Subcutaneous adipose tissue (tissue), 4 donors: ENCODE results near the gene KCTD1. TPM values are rescaled to one million over a fixed set of nuclear protein-coding genes. Genes with fewer than 3 reads are reported as not detected.

Experiments
- total RNA-seq, 4 donors: library from RNA; depleted of rRNA; stranded (reverse); fragments of >200 nt; gene quantifications; one replicate each; pipeline ENCODE4 v1.1.0, GENCODE V29; 2016
- TF ChIP-seq, protein P1 (sequence below): fragments of 450-650 bp; IDR thresholded peaks from one replicate; pipeline ENCODE4 v1.5.1; 2016; ENCODE audit warnings: low read depth, mild to moderate bottlenecking, control low read depth, antibody characterized with exemption, moderate library complexity

KCTD1 gene
- total RNA-seq, 4 donors from 2014 or later: 5.9 to 15.8 (median 8.5) TPM

- TF ChIP-seq, protein P1, sequence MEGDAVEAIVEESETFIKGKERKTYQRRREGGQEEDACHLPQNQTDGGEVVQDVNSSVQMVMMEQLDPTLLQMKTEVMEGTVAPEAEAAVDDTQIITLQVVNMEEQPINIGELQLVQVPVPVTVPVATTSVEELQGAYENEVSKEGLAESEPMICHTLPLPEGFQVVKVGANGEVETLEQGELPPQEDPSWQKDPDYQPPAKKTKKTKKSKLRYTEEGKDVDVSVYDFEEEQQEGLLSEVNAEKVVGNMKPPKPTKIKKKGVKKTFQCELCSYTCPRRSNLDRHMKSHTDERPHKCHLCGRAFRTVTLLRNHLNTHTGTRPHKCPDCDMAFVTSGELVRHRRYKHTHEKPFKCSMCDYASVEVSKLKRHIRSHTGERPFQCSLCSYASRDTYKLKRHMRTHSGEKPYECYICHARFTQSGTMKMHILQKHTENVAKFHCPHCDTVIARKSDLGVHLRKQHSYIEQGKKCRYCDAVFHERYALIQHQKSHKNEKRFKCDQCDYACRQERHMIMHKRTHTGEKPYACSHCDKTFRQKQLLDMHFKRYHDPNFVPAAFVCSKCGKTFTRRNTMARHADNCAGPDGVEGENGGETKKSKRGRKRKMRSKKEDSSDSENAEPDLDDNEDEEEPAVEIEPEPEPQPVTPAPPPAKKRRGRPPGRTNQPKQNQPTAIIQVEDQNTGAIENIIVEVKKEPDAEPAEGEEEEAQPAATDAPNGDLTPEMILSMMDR: no peak
Measured at GRCh38 chr18:26470011-26470637, 78.2 kb downstream of the KCTD1 start.

DNA sequence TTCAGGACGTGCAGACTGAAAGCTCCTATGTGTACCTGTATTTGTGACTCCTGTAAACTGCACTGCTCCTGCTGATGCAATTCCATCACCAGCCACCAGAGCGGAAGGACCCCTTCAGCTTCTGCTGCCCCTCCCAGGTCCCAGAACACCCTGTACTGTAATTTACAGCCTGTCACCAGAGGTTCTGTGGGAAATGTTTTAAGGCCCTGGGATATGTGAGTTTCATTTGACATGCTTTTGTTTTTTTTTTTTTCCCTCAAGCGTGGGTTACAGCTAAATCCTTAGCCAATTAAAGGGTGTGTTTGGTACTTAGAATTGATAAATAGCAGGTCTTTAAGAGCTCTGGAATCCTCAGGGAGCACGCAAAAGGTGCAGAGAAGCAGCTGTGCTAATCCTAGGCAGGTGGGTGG, 79.4 kb downstream of the KCTD1 start:
- TF ChIP-seq, protein P1: no peak

DNA sequence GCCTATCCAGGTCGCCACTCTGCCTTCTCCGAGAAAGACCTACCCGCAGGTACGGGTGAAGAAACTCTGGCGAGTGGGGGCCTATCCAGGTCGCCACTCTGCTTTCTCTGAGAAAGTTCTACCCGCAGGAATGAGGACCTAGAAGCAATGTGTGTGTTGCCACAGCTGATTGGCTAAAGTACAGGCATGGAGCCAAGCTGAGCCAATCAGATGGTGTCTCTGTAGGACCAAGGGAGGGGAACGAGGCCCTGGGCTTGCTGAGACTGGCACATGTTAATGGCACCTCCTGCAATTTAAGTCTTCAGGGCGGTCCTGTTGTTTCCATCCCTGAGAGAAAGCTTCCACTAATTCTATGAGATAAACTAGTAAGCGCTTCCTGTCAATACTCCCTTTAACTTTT, 82.3 kb downstream of the KCTD1 start:
- TF ChIP-seq, protein P1: no peak

DNA sequence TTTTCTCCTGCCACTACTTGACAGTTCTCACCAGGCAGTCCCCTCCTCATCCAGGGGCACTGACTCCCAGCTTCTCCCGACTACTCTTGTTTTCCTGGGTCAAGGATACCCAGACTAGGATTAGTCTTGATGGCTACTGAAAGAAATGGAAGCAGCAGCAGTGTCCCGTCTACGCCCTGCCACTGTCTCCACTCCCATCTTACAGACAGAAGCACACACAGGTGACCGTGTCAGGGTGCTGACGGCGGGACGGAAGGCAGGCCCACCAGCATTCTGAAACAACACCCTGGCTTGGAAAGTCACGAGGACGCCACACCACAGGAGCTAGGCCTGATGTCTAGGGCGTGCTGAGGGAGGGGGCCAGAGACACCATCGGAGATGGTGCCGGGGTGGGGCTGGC, 82.9 kb downstream of the KCTD1 start:
- TF ChIP-seq, protein P1: no peak

DNA sequence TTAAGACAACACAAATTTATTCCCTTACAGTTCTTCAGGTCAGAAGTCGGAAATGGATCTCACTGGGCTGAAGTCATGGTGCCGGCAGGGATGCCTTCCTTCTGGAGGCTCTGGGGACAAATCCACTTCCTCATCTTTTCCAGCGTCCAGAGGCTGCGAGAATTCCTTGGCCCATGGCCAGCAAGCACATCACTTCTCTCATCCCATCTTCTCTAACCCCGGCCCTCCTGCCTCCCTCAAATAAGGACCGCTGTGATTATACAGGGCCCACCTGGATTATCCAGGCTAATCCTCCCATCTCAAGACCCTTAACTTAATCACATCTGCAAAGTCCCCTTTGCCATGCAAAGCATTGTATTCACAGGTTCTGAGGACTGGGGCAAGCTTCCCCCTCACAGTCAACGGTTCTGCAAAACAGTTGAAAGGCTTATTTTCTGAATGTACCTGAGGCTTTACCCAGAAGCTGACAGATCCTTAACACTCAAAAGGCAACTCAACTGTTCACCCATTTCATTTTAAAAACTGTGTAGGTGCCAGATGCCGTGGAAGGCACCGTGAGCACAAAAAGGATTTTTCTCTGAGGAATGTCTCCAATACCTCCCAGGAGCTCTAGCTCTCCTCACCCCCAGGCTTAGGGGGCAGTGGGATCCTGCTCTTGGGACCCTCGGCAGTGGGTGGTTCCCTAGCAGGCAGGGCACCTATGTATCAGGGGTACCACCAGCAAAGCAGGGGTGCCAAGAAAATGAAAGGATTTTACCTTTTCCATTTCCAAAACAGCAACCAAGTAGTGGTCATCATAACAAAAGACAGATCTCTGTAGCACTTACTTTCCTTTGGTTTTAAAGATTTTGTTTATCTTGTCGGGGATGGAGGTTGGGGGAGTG, 84.0 kb downstream of the KCTD1 start:
- TF ChIP-seq, protein P1: no peak

DNA sequence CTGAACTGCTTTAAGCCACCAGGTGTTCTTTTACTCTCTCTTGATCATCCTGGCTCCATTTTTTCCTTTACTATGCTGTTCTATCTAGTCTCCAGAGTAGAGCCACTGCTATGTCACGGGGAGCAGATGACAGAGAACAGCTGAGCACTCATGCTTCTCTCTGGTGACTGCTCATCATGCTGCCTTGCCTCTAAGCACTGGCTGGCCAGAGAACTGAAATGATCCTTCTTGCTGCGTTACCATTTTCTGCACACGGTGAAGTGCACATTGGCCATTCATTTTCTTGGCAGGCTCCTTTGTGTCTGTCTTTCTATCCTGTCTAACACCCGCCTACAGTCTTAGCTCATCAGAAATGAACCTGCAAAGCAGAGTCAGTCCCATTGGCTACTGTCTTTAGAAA, 86.0 kb downstream of the KCTD1 start:
- TF ChIP-seq, protein P1: no peak

GRCh38 chr18:26461405-26461804, 86.9 kb downstream of the KCTD1 start:
- TF ChIP-seq, protein P1: no peak
